Hematopoietic multipotent progenitor cell (in vitro differentiated cells): ENCODE results near the gene CCND3. TPM values are rescaled to one million over a fixed set of nuclear protein-coding genes. Genes with fewer than 3 reads are reported as not detected.

ENCODE experiments used
- small RNA-seq: library from RNA; depleted of rRNA; stranded (forward); fragments of <200 nt; gene quantifications from one replicate; pipeline ENCODE3, GENCODE V24; 2012
- total RNA-seq: library from RNA; depleted of rRNA; stranded (reverse); fragments of >200 nt; gene quantifications from one replicate; pipeline ENCODE4 v1.2.3, GENCODE V29; 2012

CCND3 gene
- total RNA-seq, 1 donor: 141 TPM

Small RNAs within 50 kb of the gene (small RNA-seq; reads per million reads assigned to genes)
- gene RF00019: not detected

Other genes with a start within 250 kb of the CCND3 start
- gene TFEB, start 206.2 kb downstream of the CCND3 start, total RNA-seq: 18.9 TPM
- gene PGC, start 194.4 kb downstream of the CCND3 start, total RNA-seq: not detected
- 8.9 TPM for gene FRS3, start 161.9 kb downstream of the CCND3 start, total RNA-seq
- 4.6 TPM for gene PRICKLE4, start 161.0 kb downstream of the CCND3 start, total RNA-seq
- 74.3 TPM for gene TOMM6, start 154.1 kb downstream of the CCND3 start, total RNA-seq
- 6.2 TPM for gene USP49, start 46.4 kb downstream of the CCND3 start, total RNA-seq
- gene MED20, start 20.7 kb downstream of the CCND3 start, total RNA-seq: 23.7 TPM
- 14.3 TPM for gene BYSL, start 20.3 kb downstream of the CCND3 start, total RNA-seq
- 32.0 TPM for gene TAF8, start 108.7 kb upstream of the CCND3 start, total RNA-seq
- under 0.01 TPM for gene C6orf132, start 200.8 kb upstream of the CCND3 start, total RNA-seq
- gene GUCA1A, start 231.6 kb upstream of the CCND3 start, total RNA-seq: not detected